ENCODE results near the gene ATP2C2. TPM values are rescaled to one million over a fixed set of nuclear protein-coding genes. Genes with fewer than 3 reads are reported as not detected.

The ATP2C2 gene
- total RNA-seq, 1 experiment from 2014 or later = 4.0 TPM

DNA sequence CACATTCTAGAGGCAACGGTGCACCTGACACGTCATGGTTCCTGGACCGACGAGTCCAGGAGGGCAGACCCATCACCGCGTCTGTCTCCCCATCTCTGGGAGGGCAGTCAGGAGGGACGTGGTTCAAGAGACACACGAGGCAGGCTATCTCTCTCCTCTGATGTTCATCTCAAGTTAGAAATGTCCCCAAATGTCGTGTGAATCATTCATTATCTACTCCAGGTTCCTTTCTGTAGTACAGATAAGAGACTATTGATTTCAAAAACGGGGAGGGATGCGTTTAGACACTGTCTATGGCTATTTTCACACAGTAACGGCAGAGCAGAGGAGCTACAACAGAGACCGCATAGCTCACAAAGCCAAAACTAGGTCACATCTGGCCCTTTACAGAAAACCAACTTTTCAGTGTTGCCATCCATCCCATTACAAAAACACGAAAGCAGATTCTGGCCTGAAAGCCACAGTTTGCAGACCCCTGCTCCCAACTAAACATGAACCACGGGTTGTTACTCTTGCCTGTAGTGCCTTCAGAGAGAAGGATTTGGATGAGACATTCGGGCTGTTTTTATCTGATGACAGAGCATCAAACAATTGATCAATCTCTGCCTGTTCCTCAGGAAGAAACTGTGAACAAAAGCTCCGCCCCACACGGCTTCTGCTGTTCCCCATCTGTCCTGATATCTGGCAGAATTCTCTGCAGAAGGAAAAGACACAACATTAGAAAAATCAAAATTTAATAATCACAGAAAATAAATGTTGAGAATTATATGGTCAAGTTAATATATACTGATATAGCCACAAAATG lies 129.3 kb downstream of the ATP2C2 start:
- H3K4me3 Mint-ChIP-seq = no peak overlapping the region
- no peak overlapping the region for H4K91ac ChIP-seq (ENCODE audit: insufficient read length, low read depth, low read length)
- no peak overlapping the region for H4K5ac ChIP-seq (ENCODE audit: insufficient read length, low read depth, low read length)
- TF ChIP-seq, protein P1, sequence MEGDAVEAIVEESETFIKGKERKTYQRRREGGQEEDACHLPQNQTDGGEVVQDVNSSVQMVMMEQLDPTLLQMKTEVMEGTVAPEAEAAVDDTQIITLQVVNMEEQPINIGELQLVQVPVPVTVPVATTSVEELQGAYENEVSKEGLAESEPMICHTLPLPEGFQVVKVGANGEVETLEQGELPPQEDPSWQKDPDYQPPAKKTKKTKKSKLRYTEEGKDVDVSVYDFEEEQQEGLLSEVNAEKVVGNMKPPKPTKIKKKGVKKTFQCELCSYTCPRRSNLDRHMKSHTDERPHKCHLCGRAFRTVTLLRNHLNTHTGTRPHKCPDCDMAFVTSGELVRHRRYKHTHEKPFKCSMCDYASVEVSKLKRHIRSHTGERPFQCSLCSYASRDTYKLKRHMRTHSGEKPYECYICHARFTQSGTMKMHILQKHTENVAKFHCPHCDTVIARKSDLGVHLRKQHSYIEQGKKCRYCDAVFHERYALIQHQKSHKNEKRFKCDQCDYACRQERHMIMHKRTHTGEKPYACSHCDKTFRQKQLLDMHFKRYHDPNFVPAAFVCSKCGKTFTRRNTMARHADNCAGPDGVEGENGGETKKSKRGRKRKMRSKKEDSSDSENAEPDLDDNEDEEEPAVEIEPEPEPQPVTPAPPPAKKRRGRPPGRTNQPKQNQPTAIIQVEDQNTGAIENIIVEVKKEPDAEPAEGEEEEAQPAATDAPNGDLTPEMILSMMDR (conservative IDR thresholded peaks at IDR 0.05) = no peak
- no peaks in the 10 kb centered on the region for H3K27me3 ChIP-seq (ENCODE audit: insufficient read depth, low read length)
- no peak overlapping the region for H3K23ac ChIP-seq (ENCODE audit: insufficient read length, low read depth, low read length)
- H3T11ph ChIP-seq (ENCODE audit: low read length) = no peak overlapping the region
- no peaks in the 10 kb centered on the region for H3K79me1 ChIP-seq (ENCODE audit: insufficient read depth, low read depth, low read length, poor library complexity, severe bottlenecking)
- no peak overlapping the region for H3K27ac ChIP-seq (ENCODE audit: insufficient read length, low read depth, low read length)
- H2BK120ac ChIP-seq (ENCODE audit: low read depth, low read length, poor library complexity, severe bottlenecking) = no peak overlapping the region
- H4K20me1 ChIP-seq (ENCODE audit: control insufficient read depth, insufficient read depth, insufficient read length) = no peaks in the 10 kb centered on the region
- peaks cover 35 to 67% (median 57%) of the 10 kb centered on the region in 3 experiments for H3K36me3 Mint-ChIP-seq (ENCODE audit: insufficient read depth in 1 of 3, low read depth in 3 of 3)
- H2AFZ ChIP-seq (ENCODE audit: low read length) = no peak overlapping the region
- no peak overlapping the region for H3K14ac ChIP-seq (ENCODE audit: insufficient read depth, low read length)
- no peak overlapping the region for H3K9ac ChIP-seq (ENCODE audit: extremely low read depth, insufficient read length, low read length)
- no peak overlapping the region for H3K18ac ChIP-seq (ENCODE audit: insufficient read length, low read depth, low read length)
- H3K27ac Mint-ChIP-seq = no peak overlapping the region
- no peak overlapping the region for H2BK20ac ChIP-seq (ENCODE audit: low read depth, low read length, poor library complexity, severe bottlenecking)
- no peak overlapping the region for H2BK5ac ChIP-seq (ENCODE audit: insufficient read length, low read length)
- peaks cover 12% of the 10 kb centered on the region for H3K9me3 ChIP-seq (ENCODE audit: control insufficient read depth, low read depth, low read length)
- H3K4ac ChIP-seq (ENCODE audit: low read depth, low read length) = no peak overlapping the region
- no peaks in the 10 kb centered on the region for H3K23me2 ChIP-seq (ENCODE audit: insufficient read length, low read depth, low read length, poor library complexity, severe bottlenecking)
- DNase-seq = peak; percentile 9
- no peak overlapping the region for H3K4me2 ChIP-seq (ENCODE audit: insufficient read depth, insufficient read length, low read length)
- no CpG with 5 or more reads among the region's 18 CpGs for WGBS (ENCODE audit: extremely low coverage, insufficient read length, low lambda C conversion rate)
- H3K4me1 Mint-ChIP-seq = peaks cover 0 to 3% of the 10 kb centered on the region in 2 experiments; a peak in 1 of 4 replicates
- H3K79me2 ChIP-seq (ENCODE audit: insufficient read depth, low read length) = no peaks in the 10 kb centered on the region
- no peak overlapping the region for H2BK12ac ChIP-seq (ENCODE audit: insufficient read length, low read depth, low read length)
- no peak overlapping the region for H2AK5ac ChIP-seq (ENCODE audit: insufficient read length, low read length)
- peaks cover 16 to 24% of the 10 kb centered on the region in 2 experiments for H3K9me3 Mint-ChIP-seq
- H4K8ac ChIP-seq (replicated peaks; ENCODE audit: insufficient read length, low read depth, low read length) = no peak overlapping the region
- no peaks in the 10 kb centered on the region for H3K4me1 ChIP-seq (ENCODE audit: insufficient read depth, low read length)
- no peak overlapping the region for H3K56ac ChIP-seq (ENCODE audit: insufficient read length, low read depth, low read length)
- H2BK15ac ChIP-seq (ENCODE audit: low read depth, low read length) = no peak overlapping the region
- H3K27me3 Mint-ChIP-seq (ENCODE audit: low read depth) = no peaks in the 10 kb centered on the region

All from H9 (cell line).